ENCODE results near the gene ARHGAP6.
"Not testable (repeated sequence)": the region's sequence is repeated elsewhere in the genome, so short reads cannot be mapped to it uniquely, and the experiment has no call there.

The ARHGAP6 gene

DNA sequence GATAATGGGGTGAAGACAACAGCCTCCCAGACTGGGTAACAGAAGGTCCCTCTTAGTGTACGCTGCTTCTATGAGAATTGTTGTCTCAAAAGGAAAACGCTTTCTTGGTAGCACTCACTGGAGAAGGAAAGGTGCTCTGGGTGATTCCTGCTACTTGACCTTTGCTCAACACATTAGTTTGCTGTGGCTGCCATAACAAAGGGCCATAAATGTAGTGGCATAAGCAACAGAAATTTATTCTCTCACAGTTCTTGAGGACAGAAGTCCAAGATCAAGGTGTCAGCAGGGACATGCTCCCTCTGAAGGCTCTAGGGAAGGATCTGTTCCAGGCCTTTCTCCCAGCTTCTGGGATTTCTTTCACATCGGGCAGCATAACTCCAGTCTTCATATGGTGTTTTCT lies 535.6 kb downstream of the ARHGAP6 start:
- DNase-seq: no peak

DNA sequence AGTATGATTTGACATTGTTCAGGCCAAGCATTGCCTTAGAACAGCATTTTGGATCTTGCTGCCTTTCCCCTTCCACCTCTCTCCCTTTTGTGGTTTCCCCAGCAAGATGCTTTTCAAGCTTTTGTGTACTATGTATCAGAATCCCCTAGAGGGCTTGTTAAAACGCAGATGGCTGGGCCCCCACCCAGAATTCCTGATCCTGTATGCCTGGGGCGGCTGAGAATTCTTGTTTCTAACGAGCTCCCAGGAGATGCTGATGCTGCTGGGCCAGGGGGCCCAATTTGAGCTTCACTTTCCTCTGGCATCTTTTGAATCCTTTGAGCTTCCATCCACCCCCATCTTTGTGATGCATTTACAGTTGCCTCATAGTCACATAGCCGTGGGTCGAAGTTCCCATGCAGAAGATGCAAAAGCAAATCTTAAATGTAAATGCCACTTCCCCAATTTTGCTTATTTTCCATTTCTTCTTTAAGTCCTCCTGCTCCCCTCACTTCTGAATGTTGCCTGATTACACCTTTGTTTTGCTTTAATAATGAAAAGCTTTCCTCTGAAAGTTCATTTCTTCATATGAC lies 536.1 kb downstream of the ARHGAP6 start:
- no peak for DNase-seq

GRCh38 chrX:11125060-11125459 lies 540.7 kb downstream of the ARHGAP6 start:
- no peak for DNase-seq

DNA sequence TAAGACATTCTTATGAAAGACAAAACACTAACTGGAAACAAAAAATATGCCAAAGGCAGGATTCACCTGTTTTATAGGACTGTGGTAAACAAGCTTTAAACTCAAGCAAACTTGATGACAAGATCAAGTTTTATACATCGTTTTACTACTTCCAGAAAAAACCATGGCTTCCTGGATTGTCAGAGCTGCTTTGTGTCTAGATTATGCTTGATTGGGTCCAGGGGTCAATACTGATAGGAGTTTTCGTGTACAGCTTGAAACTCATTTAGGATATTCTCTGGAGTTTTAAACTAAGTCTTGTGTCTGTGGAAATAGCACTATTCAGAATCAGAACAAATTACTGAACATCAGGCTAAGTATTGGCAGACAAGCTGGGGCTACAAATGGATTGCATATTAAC lies 541.6 kb downstream of the ARHGAP6 start:
- DNase-seq: no peak

DNA sequence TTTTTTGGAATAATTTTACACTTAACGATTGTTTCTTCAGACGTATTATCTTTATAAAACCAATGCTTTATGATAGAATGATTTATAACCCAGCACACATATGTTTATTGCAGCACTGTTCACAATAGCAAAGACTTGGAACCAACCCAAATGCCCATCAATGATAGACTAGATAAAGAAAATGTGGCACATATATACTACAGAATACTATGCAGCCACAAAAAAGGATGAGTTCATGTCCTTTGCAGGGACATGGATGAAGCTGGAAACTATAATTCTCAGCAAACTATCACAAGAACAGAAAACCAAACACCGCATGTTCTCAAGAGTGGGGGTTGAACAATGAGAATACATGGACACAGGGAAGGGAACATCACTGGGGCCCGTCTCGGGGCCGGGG lies 542.6 kb downstream of the ARHGAP6 start:
- DNase-seq: not testable (repeated sequence)

GRCh38 chrX:11119313-11119943 lies 546.3 kb downstream of the ARHGAP6 start:
- no peak for DNase-seq

- DNase-seq: no peak
Observed at GRCh38 chrX:11117745-11118144, 548.0 kb downstream of the ARHGAP6 start.

GRCh38 chrX:11113731-11114130 lies 552.0 kb downstream of the ARHGAP6 start:
- peak; percentile 2 for DNase-seq

GRCh38 chrX:11111947-11112346 lies 553.8 kb downstream of the ARHGAP6 start:
- no peak for DNase-seq

GRCh38 chrX:11111037-11111851 lies 554.5 kb downstream of the ARHGAP6 start, which contains the start of gene HCCS:
Gene HCCS, plus strand, starts transcription at chrX:11111332. Its CDS starts 729 bp downstream, at chrX:11112061.
- peak; percentile 75 for DNase-seq

DNA sequence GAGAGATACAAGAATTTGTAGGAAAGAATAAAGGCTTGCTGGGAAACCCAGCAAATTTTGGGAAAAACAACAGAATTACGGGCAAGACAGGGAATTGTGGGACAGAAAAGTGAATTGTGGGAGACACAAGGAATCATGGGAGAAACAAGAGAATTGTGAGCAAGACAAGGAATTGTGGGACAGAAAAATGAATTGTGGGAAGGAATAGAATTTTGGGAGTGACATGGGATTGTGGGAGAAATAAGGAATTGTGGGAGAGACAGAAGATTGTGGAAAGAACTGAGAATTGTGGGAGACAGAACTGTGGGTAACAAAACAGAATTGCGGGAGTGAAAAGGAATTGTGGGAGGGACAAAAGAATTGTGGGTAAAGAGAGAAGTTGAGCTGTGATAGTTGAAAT lies 555.8 kb downstream of the ARHGAP6 start:
- DNase-seq: no peak

DNA sequence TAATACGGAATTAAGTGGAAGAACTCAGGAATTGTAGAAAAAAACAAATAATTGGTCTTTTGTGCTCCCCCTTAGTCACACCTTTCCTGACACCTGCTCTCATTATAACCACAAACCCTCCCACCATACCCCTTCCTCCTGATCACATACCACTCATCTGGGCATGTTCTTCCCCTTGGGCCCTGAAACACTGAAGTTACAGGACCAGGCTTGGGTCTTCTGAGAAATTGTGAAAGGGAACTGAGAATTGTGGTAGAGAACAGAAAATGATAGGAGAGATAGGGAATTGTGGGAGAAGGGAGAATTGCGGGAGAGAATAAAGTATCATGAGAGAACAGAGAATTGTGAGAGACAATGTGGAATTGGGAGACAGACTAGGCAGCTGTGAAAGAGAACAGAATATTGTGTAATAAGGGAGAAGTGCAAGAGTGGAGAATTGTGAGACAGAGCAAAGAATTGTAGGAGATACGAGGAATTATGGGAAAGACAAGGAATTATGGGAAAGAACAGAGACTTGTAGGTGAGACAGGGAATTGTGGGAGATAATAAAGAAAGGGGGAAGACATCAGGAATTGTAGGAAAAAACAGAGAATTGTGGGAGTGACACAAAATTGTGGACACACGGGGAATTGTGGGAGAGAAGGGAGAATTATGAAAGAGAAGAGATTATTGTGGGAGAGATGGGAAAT lies 557.3 kb downstream of the ARHGAP6 start:
- no peak for DNase-seq

DNA sequence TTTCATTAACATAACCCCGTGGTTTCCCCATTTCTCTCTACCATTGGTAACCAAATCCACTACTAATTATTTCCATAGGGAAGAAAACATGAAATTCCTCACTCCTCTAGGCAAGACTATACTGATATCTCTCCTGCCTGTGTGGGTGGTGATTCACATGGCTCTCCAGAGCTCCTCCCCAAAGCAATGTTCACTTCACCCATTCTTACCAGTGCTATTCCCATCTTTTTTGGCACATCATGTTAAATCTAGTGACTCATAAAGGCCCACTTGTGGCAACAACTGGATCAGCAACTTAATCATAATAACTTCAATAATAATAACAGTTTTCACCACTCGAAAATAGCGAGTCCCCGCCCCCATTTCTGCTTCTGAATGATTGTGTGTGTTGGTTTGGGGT lies 560.6 kb downstream of the ARHGAP6 start:
- DNase-seq: peak; percentile 55

- DNase-seq: no peak
Observed at GRCh38 chrX:11103751-11104150, 562.0 kb downstream of the ARHGAP6 start.

DNA sequence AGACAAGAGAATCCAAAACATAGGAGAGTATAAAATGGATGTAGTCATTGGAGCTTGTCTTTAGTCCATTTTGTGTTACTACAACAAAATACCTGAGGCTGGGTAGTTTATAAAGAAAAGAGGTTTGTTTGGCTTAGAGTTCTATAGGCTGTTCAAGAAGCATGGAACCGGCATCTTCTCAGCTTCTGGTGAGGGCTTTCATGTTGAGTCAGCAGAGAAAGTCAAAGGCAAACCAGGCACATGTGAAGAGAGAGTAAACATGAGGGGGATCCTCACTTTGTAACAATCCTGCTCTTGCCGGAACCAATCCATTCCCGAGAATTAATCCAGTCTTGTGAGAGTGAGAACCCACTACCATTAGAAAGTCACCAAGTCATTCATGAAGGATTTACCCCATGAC lies 562.7 kb downstream of the ARHGAP6 start:
- DNase-seq: no peak

DNA sequence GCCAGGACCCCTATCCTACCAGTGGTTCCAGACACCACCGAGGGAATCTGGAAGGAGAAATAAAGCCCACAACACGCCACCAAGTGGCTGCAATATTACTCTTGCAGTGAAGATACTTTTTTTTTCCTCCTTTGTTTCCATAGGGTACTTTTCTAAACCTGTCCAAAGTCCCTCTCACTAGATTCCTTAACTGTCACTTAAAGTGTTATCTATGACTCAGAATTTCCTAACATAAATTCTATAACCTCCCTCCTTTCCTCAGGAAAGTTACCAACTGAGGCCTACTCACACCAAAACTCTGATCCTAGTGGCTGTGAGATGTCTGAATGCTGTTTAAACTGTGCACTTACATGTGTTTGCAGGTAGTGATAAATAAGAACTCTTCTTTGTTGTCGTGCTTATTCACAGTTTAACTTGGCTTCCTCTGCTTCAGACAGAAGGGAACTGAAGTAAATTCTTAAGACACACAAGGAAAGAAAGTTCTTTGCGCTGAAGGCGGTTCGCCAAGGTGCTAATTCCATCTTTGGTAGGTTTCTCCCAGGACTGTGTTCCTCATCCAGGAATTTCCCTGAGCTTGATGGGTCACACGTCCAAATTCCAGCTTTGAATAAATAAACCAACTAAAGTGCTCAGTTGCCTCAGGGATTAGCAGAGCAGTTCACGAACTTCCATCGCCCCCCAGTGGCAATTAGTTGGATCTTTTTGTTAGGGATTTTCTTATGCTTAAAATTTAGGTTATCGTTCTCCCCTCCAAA lies 565.3 kb downstream of the ARHGAP6 start:
- peak; percentile 68 for DNase-seq

- no peak for DNase-seq
Observed at GRCh38 chrX:11099465-11099864, 566.3 kb downstream of the ARHGAP6 start.

DNA sequence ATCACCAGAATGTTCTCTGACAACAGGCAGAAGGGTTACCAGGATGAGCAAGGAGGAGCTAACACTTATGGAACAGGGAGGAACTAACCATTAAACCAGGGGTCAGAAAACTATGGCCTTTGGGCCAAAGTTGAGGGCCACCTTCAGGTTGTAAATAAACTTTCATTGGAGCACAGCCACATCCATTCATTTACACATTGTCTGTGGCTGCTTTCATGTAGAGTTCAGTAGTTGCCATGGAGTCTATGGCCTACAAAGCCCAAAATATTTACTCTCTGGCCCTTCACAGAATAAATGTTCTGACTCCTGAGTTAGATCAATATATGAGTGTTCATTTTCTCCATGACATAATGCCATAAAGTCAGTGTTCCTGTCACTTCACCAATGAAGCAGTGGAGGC lies 567.8 kb downstream of the ARHGAP6 start:
- DNase-seq: no peak

- no peak for DNase-seq
Observed at GRCh38 chrX:11089802-11090201, 575.9 kb downstream of the ARHGAP6 start.
